PC-3 (cell line): ENCODE data around the gene FBN3.

Experiments
- CTCF ChIP-seq: fragments of 300-600 bp; sonication (generic); conservative IDR thresholded peaks from 2 replicates; pipeline ENCODE4 v1.5.1; 2017; ENCODE audit warnings: antibody characterized with exemption, low read depth, mild to moderate bottlenecking, low read length
- EZH2 ChIP-seq: fragments of 300-600 bp; sonication (generic); IDR thresholded peaks from one replicate; pipeline ENCODE4 v1.6.1; 2017; ENCODE audit warnings: antibody characterized with exemption, mild to moderate bottlenecking, low read length; ENCODE audit not compliant: unreplicated experiment
- EZH2phosphoT487 ChIP-seq: fragments of 300-600 bp; sonication (generic); IDR thresholded peaks from 2 replicates; pipeline ENCODE4 v1.6.1; 2018; ENCODE audit warnings: mild to moderate bottlenecking, antibody characterized with exemption, low read length, borderline replicate concordance

GRCh38 chr19:8126008-8126407 is 23.4 kb downstream of the FBN3 start:
- TF ChIP-seq CTCF (no peak), EZH2 (no peak), EZH2phosphoT487 (no peak)
